ENCODE data around the gene SBNO1.

DNA sequence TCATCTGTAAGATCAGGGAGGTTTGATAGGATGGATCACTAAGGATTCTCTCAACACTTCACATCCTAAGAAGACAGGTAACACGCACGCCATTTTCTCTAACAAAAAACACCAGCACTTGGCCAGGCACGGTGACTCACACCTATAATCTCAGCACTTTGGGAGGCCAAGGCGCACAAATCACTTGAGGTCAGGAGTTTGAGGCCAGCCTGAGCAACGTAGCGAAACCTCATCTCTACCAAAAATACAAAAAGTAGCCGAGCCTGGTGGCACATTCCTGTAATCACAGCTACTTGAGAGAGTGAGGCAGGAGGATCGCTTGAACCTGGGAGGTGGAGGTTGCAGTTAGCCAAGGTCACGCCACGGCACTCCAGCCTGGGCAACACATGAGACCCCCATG, 82.5 kb downstream of the SBNO1 start:
- TF ChIP-seq, protein P1, sequence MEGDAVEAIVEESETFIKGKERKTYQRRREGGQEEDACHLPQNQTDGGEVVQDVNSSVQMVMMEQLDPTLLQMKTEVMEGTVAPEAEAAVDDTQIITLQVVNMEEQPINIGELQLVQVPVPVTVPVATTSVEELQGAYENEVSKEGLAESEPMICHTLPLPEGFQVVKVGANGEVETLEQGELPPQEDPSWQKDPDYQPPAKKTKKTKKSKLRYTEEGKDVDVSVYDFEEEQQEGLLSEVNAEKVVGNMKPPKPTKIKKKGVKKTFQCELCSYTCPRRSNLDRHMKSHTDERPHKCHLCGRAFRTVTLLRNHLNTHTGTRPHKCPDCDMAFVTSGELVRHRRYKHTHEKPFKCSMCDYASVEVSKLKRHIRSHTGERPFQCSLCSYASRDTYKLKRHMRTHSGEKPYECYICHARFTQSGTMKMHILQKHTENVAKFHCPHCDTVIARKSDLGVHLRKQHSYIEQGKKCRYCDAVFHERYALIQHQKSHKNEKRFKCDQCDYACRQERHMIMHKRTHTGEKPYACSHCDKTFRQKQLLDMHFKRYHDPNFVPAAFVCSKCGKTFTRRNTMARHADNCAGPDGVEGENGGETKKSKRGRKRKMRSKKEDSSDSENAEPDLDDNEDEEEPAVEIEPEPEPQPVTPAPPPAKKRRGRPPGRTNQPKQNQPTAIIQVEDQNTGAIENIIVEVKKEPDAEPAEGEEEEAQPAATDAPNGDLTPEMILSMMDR (IDR thresholded peaks at IDR 0.05): no peak
- no peak for TF ChIP-seq POLR2A (IDR thresholded peaks at IDR 0.05)
- no peak for TF ChIP-seq EP300 (IDR thresholded peaks at IDR 0.05)

All from sigmoid colon (tissue), 4 donors.